NCI-H2227 treated with DMSO at 0.1 percent for 48 hours (cell line): Measurements from ENCODE around the gene OR2V2.

Experiments
- DNase-seq: peaks from one replicate; lab custom pipeline; 2025; lab: John Stamatoyannopoulos, UW

OR2V2 gene

GRCh38 chr5:181145133-181145532 is 2.3 kb upstream of the OR2V2 start:
- DNase-seq: no peak

- no peak for DNase-seq
Observed at GRCh38 chr5:181149355-181149754, 2.0 kb downstream of the OR2V2 start.

- DNase-seq: no peak
Observed at GRCh38 chr5:181149806-181150733, 2.7 kb downstream of the OR2V2 start.

DNA sequence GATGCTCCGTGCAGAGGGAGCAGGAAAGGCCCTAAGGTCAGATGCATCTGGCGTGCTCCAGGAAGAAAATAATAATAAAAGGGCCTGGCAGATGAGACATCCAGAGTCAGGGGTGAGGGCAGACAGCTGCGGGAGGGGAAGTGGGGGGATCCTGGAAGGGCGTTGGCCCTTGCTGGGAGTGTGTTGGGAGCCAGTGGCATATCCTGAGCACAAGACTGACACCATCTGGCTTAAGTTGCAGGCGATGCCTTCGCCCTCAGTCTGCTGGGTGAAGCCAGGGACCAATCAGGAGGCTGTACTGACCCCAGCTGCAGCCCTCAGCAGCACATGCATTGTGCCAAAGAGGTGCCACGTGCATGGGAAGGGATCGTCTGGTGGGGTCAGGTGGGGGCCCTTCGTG is 3.8 kb downstream of the OR2V2 start:
- no peak for DNase-seq

GRCh38 chr5:181152406-181152805 is 5.0 kb downstream of the OR2V2 start:
- DNase-seq: no peak

DNA sequence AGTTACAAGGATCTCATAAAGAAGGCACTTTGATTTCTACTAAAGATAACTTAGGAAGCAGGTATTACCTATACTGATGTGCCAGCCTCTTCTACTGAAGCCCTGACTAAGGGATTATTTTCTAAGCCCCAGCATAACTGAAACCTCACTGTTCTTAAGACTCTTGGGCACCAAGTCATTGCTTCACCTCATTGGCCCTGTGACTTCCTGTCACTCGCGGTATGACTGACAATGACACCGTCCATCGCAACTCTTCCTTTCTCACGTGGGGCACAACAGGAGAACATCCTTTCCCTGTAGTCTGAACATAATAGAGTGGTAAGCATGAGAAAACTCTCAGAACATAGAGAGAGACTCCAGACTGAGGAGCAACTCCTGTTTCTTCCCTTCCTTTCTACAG is 6.4 kb downstream of the OR2V2 start:
- no peak for DNase-seq

DNA sequence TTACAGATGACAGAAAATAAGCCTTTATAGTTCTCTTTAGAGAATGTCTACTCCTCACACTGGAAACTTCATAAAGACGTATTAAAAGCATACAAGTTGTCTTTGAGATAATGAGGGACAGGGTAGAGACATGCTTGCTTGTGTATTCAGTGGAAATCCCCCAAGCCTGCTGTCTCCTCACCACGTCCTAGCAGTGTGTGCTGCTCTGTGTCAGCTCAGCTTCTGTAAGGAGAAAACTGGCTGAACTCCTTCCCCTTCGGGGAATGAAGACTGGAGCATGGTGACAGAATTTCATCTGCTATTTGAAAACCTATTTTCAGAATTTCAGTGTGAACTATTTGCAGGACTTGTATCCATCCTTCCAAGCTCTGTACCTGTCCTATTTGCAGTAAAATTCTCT is 9.4 kb downstream of the OR2V2 start:
- no peak for DNase-seq

- no peak for DNase-seq
Observed at GRCh38 chr5:181158869-181159268, 11.5 kb downstream of the OR2V2 start.

DNA sequence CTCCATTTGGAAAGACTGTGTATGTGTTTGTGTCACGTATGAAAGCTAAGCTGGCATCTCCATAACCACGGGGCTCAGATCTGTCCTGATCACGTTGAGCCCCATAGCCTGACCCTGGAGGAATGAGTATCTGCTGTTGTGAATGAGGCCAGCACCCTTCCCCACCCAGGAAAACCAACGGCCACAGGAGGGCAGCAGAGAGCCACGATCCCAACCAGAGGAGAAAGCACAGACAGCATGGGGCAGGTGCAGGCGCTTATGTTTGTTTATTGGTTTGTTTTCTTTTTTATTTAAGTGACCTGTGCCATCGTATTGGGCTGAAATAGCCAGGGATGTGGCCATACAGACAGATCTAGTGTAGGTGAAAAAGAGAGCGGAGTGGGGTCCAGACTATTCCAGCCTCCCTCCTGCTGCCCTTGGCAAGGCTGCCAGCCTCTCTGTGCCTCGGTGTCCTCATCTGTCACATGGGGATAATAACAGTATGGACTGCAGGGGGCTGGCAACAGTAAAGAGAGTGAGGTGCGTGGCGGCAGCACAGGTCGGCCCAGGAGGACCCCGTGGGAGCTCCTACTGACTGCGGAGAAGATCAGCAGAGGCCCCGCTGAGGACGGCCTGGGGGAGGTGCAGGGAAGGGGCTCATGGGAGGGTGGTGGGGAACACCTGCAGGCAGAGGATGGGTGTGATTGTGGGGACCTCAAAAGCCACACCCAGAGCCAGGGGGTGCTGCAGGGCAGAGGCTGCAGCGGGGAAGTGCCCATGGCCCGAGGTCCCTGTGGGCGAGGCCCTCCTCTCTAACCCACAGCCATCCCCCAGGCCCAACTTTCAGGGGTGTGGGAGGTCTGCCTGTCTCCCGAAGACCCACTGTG is 12.1 kb downstream of the OR2V2 start:
- DNase-seq: peak; percentile 61

GRCh38 chr5:181160152-181160754 is 12.9 kb downstream of the OR2V2 start:
- no peak for DNase-seq

DNA sequence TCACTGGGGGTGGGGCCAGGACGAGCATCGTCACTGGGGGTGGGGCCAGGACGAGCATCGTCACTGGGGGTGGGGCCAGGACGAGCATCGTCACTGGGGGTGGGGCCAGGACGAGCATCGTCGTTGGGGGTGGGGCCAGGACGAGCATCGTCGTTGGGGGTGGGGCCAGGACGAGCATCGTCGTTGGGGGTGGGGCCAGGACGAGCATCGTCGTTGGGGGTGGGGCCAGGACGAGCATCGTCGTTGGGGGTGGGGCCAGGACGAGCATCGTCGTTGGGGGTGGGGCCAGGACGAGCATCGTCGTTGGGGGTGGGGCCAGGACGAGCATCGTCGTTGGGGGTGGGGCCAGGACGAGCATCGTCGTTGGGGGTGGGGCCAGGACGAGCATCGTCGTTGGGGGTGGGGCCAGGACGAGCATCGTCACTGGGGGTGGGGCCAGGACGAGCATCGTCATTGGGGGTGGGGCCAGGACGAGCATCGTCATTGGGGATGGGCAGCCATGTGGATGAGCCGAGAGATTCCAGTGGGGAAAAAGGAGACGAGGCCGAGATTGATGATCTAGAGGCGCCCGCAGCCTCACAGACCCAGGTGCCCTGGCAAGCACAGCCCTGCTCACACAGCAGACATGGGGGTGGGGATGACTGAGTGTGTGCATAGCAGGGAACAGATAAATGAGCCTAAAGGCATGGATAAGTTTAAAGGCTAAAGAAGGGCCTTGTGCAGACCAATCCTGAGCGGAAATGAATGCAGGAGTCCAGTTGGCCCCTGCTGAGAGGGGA is 13.6 kb downstream of the OR2V2 start:
- DNase-seq: peak; percentile 10

GRCh38 chr5:181161534-181162175 is 14.3 kb downstream of the OR2V2 start:
- DNase-seq: no peak

- DNase-seq: no peak
Observed at GRCh38 chr5:181163487-181164075, 16.2 kb downstream of the OR2V2 start.

GRCh38 chr5:181164076-181164952 is 16.9 kb downstream of the OR2V2 start:
- DNase-seq: no peak

- no peak for DNase-seq
Observed at GRCh38 chr5:181166812-181167733, 19.7 kb downstream of the OR2V2 start.

GRCh38 chr5:181167814-181168488 is 20.6 kb downstream of the OR2V2 start:
- DNase-seq: peak; percentile 14

DNA sequence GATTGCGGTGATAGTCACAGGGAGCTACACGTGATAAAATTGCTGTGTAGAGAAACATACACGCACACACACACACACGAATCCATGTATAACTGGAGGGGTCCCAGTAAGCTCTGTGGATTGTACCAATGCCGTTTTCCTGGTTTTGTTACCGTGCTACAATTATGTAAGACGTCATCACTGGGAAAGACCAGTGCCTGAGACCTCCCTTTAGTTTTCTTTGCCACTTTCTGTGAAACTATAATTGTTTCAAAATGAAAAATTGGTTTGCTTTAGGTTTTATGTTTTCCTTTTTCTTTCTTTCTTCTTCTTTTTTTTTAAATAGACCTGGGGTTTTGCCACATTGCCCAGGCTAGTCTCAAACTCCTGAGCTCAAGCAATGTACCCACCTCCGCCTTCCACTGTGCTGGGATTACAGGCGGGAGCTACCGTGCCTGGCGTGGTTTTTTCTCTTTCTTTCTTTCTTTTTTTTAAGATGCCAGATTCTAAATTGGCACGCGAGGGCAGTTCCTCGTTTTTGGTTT is 21.3 kb downstream of the OR2V2 start:
- peak; percentile 31 for DNase-seq
